NK-92 treated with Interleukin-12 subunit alpha and Interleukin-12 subunit beta, amount 100 ng/mL, for 24 hours (cell line): ENCODE results near the gene POLDIP3.

Experiments used
- DNase-seq: peaks from one replicate; lab custom pipeline; 2025; lab: John Stamatoyannopoulos, UW

Gene POLDIP3, protein sequence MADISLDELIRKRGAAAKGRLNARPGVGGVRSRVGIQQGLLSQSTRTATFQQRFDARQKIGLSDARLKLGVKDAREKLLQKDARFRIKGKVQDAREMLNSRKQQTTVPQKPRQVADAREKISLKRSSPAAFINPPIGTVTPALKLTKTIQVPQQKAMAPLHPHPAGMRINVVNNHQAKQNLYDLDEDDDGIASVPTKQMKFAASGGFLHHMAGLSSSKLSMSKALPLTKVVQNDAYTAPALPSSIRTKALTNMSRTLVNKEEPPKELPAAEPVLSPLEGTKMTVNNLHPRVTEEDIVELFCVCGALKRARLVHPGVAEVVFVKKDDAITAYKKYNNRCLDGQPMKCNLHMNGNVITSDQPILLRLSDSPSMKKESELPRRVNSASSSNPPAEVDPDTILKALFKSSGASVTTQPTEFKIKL

DNA sequence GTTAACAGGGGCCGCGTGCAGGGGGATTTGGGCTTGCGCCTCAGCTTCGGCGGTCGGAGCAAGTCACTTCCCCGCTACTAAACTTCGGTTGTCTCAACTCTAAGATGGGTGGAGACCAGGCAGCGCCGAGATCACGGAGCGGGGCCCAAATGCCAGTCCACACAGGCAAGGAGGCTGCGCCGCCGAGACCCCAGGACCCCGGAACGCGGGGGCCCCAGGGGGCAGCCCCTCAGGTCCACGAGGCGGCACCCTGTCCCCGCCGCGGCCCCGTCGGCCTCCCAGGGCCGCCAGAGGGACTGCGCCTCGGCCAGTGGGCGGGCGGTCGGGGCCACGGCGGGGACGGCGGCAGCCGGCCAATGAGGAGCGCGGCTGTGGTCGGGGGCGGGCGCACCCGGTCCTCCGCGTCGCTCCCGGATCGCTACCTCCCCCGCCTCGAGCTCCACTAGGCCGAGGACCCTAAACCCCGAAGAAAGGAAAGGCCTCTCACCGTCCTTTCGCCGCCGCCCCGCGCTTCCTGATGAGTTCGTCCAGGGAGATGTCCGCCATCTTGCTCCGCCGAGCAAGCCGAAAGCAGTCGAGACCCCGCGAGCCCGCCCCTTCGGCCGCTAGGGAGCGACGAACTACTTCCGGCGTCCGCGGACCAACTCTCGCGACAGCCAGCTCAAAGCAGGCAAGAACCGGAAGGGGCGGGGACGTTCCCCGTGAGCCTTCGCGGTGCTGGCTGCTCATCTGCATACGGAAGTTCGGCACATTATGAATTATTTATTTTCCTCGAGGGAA lies at the start of gene POLDIP3:
Gene POLDIP3 (minus strand): TSS at position 572 of the 780 bp plus-strand sequence. CDS start 26 bp downstream, at position 546.
- DNase-seq = peak; percentile 96

DNA sequence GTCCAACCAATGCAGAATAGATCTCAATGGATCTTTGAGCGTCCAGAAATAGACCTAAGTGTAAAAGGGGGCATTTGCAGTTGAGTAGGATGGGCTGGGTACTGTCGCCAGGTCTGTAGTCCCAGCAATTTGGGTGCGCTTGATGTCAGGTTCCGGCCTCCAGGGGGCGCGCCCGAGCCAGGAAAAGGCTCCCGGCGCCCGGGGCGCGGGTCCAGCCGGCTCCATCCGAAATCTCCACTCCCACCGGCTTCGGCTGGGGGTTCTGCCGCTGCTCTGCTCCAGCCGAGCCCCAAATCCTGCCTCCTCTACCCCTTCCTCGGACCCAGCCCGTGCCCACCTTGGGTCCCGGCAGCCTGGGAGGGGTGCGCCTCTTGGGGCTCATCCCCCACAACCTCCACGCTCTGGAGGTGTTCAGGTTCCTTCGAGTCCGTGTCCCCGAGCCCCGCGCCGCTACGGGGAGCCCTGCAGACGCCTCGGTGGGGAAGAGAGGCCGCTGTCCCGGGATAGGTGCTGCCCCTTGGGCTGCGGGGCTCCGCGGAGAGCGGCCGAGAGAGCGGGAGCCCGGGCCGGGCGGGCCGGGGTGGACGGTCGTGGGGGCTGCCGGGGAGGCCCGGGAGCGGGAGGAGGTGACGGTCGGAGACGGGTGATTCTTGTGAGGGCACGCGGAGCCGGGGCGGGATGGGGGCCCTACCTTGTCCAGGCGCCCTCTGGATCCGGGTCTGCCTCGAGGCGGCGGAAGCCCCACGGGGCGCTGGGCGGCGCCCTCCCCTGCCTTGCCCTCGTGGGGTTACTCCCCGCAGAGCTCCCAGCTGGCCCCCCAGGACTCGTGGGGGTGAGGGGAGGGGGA lies 47.5 kb upstream of the POLDIP3 start:
- peak; percentile 3 for DNase-seq

DNA sequence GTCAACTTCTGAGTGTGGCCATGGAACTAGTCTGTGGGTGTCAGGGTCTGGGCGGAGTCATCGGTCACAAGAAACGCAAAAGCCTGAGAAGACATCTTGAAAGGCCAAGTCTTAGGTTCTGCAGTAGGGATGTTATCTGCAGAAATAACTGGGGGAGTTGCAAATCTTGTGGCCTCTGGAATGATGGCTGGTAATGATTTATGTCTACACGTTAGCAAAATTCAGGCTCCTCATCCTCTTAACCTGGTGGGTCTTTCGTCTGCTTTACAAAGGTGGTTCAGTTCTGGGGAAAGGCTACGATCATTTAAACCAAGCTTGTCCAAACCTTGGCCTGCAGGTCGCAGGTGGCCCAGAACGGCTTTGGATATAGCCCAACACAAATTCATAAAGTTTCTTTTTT lies 41.9 kb upstream of the POLDIP3 start:
- no peak for DNase-seq

DNA sequence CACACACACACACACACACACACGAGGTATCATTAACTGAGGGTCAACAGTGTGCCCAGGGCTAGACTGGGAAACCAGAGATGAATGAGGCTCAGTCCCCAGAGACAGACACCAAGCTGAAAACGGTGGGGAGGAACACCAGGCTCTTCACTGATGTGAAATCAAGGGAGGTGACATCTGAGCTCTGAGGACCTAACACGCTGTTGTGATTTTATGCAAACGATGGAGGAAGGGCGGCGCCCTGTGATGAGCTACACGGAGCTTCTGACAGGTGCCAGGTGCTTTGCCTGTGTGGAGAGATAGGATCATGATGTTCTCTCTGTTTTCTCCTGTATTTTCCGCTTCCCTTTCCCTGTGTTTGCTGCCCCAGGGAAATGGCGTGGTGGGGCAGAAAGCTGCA lies 41.0 kb upstream of the POLDIP3 start:
- DNase-seq = no peak

DNA sequence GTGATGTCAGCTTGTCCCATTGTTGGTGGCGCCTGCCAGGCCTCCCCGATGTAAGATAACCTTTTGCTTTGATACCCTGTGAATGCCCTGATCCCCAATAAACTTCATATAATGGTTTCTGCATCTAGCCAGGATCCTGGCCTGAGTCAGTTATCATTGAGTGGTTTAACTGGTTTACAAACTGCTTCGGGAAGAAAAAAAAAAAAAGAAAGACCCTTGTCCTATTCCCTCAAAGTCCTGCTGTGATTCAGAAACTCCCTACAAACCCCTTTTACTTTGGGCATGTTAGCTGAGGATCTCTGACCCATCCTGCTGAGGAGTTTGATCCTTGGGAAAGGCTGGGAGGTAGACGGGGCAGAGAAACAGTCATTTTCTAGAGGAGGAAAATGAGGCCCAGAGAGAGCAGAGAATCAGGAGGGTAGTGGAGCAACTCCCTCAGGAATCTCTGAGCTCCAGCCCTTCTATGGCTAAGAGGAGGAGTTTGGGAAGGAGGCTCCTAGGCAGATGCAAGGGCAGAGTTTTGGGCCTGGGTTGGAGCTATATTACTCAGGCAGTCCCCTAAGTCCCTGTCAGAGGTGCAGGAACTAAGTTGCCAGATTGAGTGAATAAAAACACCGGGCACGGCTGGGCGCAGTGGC lies 39.9 kb upstream of the POLDIP3 start:
- no peak for DNase-seq

DNA sequence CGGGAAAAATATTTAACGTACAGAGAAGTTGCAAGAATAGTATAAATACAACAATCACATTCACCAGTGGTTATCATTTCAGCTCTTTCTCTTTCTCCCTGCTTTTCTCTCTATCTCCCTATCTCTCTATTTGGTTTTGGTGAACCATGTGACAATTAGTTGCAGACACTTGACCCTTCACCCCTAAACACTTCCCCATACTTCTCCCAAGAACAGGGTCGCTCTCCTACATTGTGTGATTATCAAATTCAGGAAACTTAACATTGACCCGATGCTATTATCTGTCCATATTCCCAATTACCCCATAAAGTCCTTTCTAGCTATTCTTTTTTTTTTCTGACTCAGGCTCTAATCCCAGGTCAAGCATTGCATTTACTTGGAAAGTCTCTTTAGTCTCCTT lies 39.3 kb upstream of the POLDIP3 start:
- DNase-seq = no peak

DNA sequence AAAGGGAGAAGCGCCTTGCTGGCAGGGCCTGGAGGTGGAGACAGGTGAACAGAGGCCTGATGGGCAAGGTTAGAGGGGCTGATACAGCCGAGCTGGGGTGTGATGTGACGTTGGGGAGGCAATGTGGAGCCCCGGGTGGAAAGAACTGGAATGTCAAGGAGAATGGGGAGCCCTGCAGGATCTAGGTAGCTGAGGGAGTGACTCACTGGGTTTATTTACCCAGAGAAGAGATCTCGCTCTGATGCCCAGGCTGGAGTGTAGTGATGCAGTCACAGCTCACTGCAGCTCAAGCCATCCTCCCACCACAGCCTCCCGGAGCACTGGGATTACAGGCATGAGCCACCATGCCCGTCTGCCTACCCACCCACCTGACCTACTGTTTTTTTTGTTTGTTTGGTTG lies 36.5 kb upstream of the POLDIP3 start:
- DNase-seq = no peak

DNA sequence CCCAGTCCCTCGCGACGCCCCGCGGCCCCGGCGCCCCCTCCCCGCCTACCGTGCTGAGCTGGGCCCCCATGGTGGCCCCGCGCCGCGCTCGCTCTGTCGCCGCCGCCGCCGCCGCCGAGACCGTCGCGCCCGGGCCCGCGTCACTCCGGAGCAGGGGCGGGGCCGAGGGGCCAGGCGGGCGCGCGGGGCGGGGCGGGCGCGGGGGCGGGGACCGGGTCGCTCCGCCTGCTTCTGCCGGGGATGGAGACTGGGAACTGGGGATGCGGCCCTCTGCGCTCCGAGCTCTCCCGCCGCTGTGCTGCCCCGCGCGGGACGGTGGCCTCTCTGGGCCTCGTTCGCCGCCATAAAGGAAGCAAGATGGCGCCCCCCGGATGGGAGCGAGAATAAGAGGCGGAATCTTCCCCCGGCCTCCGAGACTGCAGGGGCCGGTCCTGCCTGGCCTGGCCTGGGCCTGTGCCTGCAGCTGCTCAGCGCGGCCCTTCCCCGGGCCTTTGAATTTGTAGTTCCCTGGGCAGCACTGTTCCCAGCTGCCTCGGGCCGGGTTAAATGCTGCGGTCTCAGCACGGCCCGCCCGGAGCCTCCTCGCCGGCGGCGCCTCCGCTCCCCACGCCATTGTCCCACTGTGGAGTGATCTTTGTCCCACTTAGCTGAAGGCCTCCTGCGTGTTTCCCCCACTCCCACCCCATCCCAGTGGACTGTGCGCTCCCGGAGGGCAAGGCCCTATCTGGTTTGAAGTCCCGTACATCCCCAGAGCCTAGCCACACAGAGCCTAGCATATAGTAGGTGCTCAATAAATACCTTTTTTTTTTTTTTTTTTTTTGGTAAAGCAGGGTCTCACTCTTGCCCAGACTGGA lies 34.8 kb upstream of the POLDIP3 start, which contains the start of gene CYB5R3:
Gene CYB5R3 (minus strand): TSS at position 147 of the 854 bp plus-strand sequence. CDS start 77 bp downstream, at position 70.
- peak; percentile 37 for DNase-seq

DNA sequence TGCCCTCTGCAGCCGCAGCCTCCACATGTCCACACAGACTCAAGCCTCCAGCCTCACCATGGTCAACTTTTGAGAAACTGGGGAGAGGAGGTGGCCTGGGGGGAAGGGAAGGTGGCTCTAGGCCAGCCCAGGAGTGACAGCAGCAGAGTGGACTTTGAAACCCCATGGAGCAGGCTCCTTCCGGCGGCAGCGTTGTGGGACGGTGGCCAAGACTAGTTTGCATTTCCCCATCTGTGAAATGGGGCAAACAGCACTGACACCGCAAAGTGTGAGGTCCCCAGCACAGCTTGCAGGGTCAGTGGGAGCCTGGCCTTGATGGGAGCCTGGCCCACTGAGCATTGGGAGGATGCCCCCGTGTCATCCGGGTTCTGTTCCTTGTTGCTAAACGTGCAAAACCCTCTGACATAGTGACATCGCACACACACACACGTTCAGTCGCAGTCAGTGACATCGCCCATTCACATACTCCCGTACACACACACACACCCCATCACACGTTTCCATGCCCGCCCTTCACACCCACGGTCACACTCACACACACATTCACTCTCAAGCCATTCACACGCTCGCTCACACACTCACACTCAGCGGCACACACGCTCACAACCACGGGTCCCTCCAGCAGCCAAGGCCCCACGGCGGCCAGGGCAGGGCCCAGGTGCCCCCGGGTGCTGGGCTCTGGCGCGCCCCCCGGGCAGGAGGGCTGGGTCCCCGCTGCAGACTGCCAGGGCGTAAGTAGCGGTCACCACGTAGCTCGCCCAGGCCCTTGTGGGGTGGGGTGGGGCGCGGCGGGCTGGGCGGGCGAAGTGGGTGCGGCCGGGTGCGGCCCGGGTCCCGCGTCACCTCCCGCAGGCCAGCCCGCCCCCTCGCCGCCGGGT lies 33.9 kb upstream of the POLDIP3 start:
- DNase-seq = peak; percentile 19

DNA sequence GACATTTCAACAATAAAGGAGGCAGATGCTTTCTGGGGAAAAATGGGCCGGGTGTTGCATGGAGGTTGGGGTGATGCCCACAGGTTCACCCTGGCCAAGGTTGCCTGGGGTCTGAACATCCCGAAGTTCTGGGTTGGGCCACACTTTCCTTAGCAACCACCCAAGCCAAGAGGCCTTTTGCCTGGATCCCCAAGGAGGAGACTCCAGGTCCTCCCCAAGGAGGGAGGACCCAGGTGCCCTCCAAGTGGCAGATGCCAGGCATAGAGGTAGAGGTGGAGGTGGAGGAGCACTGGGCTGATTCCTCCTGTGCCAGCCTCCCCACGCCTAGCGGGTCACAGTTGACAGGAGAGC lies 33.3 kb upstream of the POLDIP3 start:
- DNase-seq = no peak

DNA sequence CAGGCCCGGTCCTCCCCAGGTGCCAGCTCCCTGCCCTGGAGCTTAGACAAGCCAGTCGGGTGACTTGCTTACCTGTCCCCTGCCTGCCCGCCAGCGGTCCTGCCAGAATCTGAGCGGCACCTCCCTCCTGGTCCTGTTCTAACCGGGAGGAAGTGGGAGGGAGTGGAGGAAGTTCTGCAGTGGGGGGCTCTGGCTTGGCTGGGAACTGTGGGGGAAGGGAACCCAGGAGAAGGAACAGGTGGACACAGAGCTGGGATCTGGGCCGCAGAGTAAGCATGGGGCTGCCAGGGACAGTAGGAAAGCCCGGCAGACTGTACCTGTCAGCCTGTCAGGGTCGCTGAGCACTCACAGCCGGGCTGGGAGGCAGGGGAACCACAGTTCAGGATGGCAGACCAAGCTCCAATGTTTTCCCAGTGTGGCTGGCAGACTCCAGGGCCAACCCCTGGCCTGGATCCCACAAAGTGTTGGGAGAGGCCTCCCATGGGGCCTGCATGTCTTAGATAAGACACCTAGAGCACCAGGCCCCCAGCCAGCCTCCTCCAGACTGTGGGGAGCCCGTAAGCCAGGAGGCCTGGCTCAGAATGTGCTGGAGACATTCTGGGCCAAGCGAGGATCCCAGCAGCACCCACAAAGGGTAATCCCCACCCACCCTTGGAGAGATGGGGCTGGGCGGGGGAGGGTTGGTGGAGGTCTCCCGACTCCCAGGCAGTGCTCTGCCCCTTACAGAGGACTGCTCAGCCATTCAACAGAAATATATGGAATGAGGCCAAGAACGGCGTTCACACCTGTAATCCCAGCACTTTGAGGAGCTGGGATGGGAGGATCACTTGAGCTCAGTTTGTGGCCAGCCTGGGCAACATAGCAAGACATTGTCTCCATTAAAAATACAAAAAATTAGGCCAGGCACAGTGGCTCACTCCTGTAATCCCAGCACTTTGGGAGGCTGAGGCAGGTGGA lies 32.2 kb upstream of the POLDIP3 start:
- DNase-seq = no peak

DNA sequence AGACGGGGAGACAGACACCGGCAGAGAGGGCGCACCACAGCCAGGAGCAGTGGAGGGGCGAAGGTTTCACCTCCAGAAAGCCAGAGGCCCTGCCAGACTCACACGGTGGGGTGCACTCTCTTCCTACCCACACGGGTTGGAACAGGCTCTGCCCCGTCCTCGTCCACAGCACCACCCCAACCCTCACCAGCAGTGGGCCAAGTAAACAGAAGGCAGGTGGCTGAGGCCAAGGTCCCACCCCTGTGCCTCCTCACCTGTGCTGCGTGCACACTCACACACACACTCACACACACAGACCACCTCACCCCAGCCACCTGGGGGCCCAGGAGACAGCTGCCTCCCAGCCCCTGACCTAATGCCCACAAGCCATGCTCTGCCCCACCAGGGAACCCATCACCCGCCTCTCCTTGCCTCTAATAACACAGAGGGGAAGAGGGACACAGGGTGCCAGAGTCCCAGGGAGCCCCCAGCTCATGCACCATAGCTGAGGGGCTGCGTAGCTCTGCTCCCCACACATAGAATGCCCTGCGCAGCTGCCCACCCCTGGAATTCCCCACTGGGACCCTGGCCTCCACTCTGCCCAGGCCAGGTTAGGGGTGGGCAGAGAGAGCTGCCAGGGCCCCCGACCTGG lies 31.4 kb upstream of the POLDIP3 start:
- no peak for DNase-seq

DNA sequence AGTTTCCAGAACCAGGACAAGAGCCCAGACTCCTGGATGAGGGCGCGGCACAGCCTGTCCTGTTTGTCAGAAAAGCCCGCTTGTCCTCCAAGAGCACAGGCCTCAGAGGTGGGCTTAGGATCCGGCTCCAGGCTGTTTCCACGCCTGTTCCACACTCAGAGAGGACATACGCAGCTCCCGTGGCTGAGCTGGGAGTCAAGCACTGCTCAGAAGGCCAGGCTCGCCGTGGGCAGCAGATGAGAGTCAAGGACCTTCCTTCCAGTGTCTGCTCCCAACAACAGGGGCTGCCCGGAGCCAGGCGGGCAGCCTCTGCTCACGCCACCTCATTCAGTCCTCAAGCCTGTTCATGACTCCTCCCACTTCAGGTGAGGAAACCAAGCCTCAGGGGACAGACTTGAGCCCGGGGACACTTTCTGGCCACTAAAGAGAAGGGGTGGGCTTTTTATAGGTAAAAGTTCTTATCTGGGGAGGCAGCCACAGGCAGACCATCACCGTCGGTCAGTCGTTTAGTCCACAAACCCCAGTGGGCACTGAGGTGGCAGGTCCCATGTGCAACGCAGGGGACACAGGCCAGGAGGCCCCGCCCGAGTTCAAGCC lies 30.8 kb upstream of the POLDIP3 start:
- DNase-seq = no peak

DNA sequence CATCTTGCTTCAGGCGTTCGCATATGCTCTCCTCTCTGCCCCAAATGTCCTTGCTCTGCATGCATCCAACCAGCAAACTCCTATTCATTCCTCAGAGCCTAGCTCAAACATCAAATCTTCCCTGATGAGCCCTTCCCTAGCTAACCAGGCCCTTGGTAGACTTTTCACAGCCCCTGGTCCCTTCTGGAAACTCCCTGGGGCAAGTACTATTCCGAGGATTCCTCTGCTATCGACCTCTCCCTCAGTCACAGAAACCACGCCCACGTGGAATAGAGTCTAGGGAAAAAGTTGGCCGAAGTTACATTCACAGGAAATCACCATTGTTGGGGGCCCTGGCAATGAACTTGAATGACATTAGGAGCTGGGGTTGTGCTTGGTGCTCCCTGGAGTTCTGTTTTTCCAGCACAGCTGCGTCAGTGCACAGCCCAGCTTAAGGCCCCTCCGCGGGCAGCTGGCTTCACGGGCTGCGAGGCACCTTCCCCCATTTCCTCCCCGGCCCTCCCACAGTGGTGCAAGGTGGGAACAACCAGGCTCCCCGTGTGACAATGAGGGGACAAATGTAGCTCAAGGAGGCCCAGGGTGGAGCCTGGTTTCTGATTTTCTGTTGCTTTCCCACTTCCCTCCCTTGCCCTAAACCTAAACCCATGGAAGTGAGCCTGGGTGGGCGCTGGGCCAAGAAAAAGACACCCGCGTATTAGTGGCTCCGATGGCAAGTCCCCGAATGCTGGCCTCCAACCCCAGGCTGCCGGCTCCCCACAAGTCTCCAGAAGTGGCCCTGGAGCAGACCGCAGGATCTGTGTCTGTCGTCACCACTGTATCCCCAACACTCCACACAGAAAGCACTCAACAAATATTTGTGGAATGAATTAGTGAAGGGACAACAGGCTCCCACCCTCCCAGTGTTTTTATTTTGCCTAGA lies 30.0 kb upstream of the POLDIP3 start:
- no peak for DNase-seq

DNA sequence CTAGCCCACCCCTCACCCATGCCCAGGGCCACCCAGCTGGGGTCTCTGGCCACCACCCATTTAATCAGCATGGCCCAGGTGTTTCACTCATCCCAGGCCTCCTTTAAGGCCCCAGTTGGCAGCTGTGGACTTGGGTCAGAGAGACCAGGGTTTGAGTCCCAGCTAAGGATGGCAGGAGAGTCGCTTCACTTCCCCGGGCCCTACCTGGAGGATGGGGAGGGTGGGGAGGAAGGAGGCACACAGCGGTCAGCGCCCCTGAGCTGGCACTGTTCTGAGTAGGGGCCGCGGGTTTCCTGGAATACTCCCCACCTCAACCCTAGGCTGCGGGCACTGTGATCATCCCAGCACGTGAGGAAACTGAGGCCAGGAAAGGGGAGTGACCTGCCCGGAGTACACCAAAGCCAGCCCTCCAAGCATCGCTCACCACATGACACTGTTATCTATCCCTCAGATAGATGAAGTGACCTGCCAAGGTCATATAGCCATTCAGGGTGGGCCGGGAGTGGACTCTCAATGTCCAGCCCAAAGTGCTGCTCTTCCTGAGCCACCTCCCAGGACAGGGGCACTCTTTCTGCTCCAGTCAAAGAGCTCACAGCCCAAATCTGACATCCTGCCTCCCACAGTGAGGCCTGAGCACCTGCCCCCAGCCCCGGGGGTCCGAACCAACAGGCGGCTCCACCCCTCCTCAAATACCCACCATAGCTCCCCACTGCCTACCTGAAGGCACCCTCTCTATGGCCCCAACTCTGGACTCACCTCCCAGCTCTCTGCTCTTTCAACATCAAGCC lies 29.1 kb upstream of the POLDIP3 start:
- no peak for DNase-seq
